Heart right ventricle (tissue), 16 donors: ENCODE data around the gene FUT7. TPM values are rescaled to one million over a fixed set of nuclear protein-coding genes. Genes with fewer than 3 reads are reported as not detected.
A peak's percentile ranks its signal among the peaks of the same experiment; 100 is the strongest.

Experiments used
- ATAC-seq, 8 donors: fragments of 200-7000 bp; cut with Tn5 transposase; one replicate each; pipeline ENCODE4 v1.9.1; 2020; ENCODE audit warnings: mild to moderate bottlenecking in 8 of 8, moderate library complexity in 8 of 8, moderate number of reproducible peaks in 1 of 8
- DNase-seq, 2 donors: peaks; one replicate each; pipeline ENCODE4 v3.0.0-alpha.2; 2020
- H3K27ac ChIP-seq, 10 donors: fragments of 200-600 bp; sonication (generic) in 2 of 10; one replicate each; pipeline versions ENCODE4 v1.5.0 to v1.8.0; 2020 to 2022; ENCODE audit warnings: mild to moderate bottlenecking in 3 of 10
- H3K27me3 ChIP-seq, 7 donors: fragments of 200-600 bp; one replicate each; pipeline ENCODE4 v1.8.0; 2021 to 2022; ENCODE audit warnings: mild to moderate bottlenecking in 2 of 7
- H3K36me3 ChIP-seq, 9 donors: fragments of 200-600 bp; sonication (generic) in 1 of 9; one replicate each; pipeline versions ENCODE4 v1.5.0 to v1.8.0; 2020 to 2022; ENCODE audit warnings: mild to moderate bottlenecking in 2 of 9
- H3K4me1 ChIP-seq, 9 donors: fragments of 200-600 bp; sonication (generic) in 1 of 9; one replicate each; pipeline versions ENCODE4 v1.5.0 to v1.8.0; 2020 to 2022; ENCODE audit warnings: mild to moderate bottlenecking in 4 of 9
- H3K4me3 ChIP-seq, 10 donors: fragments of 200-600 bp; sonication (generic) in 2 of 10; one replicate each; pipeline versions ENCODE4 v1.5.0 to v1.8.0; 2020 to 2022; ENCODE audit warnings: mild to moderate bottlenecking in 7 of 10, moderate library complexity in 2 of 10
- H3K9me3 ChIP-seq, 11 donors: fragments of 200-600 bp in 10 of 11; sonication (generic) in 2 of 11; one replicate each; pipeline versions ENCODE4 v1.5.0 to v1.8.0; 2013 to 2022; ENCODE audit warnings: mild to moderate bottlenecking in 2 of 11, control low read depth in 1 of 11, moderate library complexity in 1 of 11
- WGBS, 2 donors: extraction: QIAGEN DNeasy Blood & Tissue Kit; methylation state at CpG; one replicate each; pipeline ENCODE4 v1.1.7; 2013; ENCODE audit warnings: inconsistent platforms in 1 of 2; 5-methylcytosine and 5-hydroxymethylcytosine counted together
- intact Hi-C, 10 donors: fragments of 100-400 bp; cut with DNase I; formaldehyde crosslinking; loops; one replicate each; pipeline versions ENCODE4 v1.11.1 to v1.14.2; 2022
- polyA plus RNA-seq, 2 donors: library from polyadenylated mRNA; stranded (reverse); fragments of 200-250 nt; gene quantifications; one replicate each; pipeline ENCODE4 v1.2.3, GENCODE V29; 2013
- total RNA-seq, 10 donors: library from RNA; stranded (reverse); fragmentation: NEBNext Ultra II Directional in 3 of 10; extraction: Animal tissue kit (Norgen Biotek cat#: 25700) in 3 of 10; gene quantifications; one replicate each; pipeline versions ENCODE4 v1.2.1 to v1.2.4, GENCODE V29; 2021 to 2023
- TF ChIP-seq, protein P1 (sequence below), 9 donors: fragments of 200-600 bp; sonication (generic) in 2 of 9; IDR thresholded peaks; one replicate each; pipeline versions ENCODE4 v1.5.0 to v1.8.0; 2021 to 2022; ENCODE audit warnings: antibody characterized with exemption in 9 of 9, mild to moderate bottlenecking in 5 of 9, moderate library complexity in 1 of 9
- donor health status: Arrhythmogenic right ventricular cardiomyopathy.
- donor health status: ischemic (EF 13 %, LVEDD 7.1; RV severe dilation, severe dysfunction).
- donor health status: healthy with polysubstance abuse.
- donor health status: DM: no; HTN: yes; CAD: no.
- donor health status: DM: no; HTN: no; CAD: no.
- donor health status: ischemic (EF 25% LVEDD 6.9; RV normal size, moderate dysfunction).
- donor health status: ischemic (EF 25% LVEDD 5.7; RV mildly dilated, moderate dysfunction).
- donor health status: healthy.
- donor health status: DM: yes; HTN: yes; CAD: no.
- donor health status: Ischemic cardiomyopathy.
- donor health status: ischemic (EF 35%, LVEDD 5.7; RV mildly dilated, moderate dysfunction).
- donor health status: nonischemic (EF 11% LVEDD 7.7; RV severe dilation, severe dysfunction).
- donor health status: DM: yes; HTN: yes; CAD: no.
- donor health status: PGD.
- donor health status: ischemic (EF 29% LVEDD 5.4; RV normal size, mild dysfunction).
- donor health status: nonischemic (EF 23%, LVEDD 6.1; RV moderate dilation, normal function).

FUT7 gene
- total and polyA plus RNA-seq, 12 donors = 0.07 to 0.30 (median 0.15) TPM; not detected in 5

DNA sequence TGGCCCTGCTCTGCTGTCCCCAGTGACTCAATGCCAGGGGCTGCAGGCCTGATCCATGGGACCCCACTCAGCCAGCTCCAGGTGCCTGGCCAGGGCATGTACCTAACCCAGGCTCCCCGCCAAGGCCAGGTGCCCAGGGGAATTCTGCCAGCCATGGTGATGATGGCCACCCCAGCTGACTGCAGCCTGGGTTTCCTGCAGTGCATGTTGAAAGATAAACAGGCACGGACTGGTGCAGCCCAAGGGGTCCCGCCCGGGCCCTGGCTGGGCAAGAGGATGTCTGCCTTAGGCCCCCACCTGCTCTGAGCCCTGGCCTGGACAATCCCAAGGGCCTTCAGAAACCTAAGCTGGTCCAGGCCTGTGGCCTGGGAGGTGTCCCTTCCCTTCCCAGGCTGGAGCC, 5.1 kb downstream of the FUT7 start:
- TF ChIP-seq, protein P1, sequence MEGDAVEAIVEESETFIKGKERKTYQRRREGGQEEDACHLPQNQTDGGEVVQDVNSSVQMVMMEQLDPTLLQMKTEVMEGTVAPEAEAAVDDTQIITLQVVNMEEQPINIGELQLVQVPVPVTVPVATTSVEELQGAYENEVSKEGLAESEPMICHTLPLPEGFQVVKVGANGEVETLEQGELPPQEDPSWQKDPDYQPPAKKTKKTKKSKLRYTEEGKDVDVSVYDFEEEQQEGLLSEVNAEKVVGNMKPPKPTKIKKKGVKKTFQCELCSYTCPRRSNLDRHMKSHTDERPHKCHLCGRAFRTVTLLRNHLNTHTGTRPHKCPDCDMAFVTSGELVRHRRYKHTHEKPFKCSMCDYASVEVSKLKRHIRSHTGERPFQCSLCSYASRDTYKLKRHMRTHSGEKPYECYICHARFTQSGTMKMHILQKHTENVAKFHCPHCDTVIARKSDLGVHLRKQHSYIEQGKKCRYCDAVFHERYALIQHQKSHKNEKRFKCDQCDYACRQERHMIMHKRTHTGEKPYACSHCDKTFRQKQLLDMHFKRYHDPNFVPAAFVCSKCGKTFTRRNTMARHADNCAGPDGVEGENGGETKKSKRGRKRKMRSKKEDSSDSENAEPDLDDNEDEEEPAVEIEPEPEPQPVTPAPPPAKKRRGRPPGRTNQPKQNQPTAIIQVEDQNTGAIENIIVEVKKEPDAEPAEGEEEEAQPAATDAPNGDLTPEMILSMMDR (IDR thresholded peaks at IDR 0.05) = no peak
- DNase-seq = no peak
- no peaks in the 10 kb centered on the region for H3K27me3 ChIP-seq
- WGBS, 2 donors = 82 to 83% methylated on average over 4 of the region's 4 CpGs
- peaks cover 0 to 4% (median 0%) of the 10 kb centered on the region in 9 donors for H3K36me3 ChIP-seq
- H3K4me3 ChIP-seq = peak overlapping the region in 8 of 10 donors; percentile 55 to 70 (median 62)
- no peak for ATAC-seq
- peaks cover 12 to 41% (median 30%) of the 10 kb centered on the region in 9 donors for H3K4me1 ChIP-seq
- no peaks in the 10 kb centered on the region for H3K9me3 ChIP-seq
- H3K27ac ChIP-seq = peak overlapping the region in 1 of 10 donors; percentile 56
- intact Hi-C loops = loop anchor here in 2 of 10 donors (5.0 to 10.0 kb wide), 2 partner anchors 182 to 235 kb away; partner anchors contain the start of genes AJM1 (in 1 of the 2), PHPT1 (in 1 of the 2) and TMEM141 (in 1 of the 2)

GRCh38 chr9:137026384-137026783, 5.5 kb downstream of the FUT7 start:
- no peak overlapping the region for H3K27ac ChIP-seq
- intact Hi-C loops = loop anchor here in 2 of 10 donors (5.0 to 10.0 kb wide), 2 partner anchors 182 to 234 kb away; partner anchors contain the start of genes AJM1 (in 1 of the 2), PHPT1 (in 1 of the 2) and TMEM141 (in 1 of the 2)

DNA sequence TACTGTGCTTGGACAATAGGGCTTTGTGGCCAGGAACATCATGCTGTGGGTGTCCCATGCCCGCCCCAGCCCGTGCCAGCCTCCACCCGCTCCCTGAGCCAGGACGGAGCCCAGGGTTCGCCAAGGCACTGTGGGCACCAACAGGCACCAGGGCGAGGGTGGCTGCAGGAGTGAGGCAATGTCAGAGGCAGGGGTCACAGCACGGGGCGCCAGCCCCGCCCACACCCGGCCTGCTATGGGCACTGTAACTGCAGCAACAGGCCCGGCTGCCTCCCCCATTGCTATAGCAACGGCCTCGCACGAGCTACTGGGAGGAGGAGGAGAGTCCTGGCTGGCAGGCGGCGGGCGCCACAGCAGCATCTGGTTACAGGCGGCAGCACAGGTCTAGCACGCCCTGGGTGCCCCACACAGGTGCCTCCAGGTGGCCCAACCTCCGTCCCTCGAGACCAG, 6.3 kb downstream of the FUT7 start:
- Histone ChIP-seq H3K27ac (no peak overlapping the region), H3K9me3 (no peaks in the 10 kb centered on the region), H3K4me3 (no peak overlapping the region), H3K36me3 (peaks cover 0 to 15% (median 0%) of the 10 kb centered on the region in 9 donors), H3K27me3 (no peaks in the 10 kb centered on the region), H3K4me1 (peaks cover 12 to 33% (median 29%) of the 10 kb centered on the region in 9 donors)
- 88 to 93% methylated on average over 20 to 21 of the region's 21 CpGs for WGBS, 2 donors
- intact Hi-C loops = loop anchor here in 2 of 10 donors (5.0 to 10.0 kb wide), 2 partner anchors 181 to 233 kb away; partner anchors contain the start of genes AJM1 (in 1 of the 2), PHPT1 (in 1 of the 2) and TMEM141 (in 1 of the 2)
- no peak for DNase-seq
- TF ChIP-seq, protein P1 (IDR thresholded peaks at IDR 0.05) = no peak
- no peak for ATAC-seq

More at GRCh38 chr9:137026384-137026783, 5.5 kb downstream of the FUT7 start:
- no peaks in the 10 kb centered on the region for H3K27me3 ChIP-seq
- TF ChIP-seq, protein P1 (IDR thresholded peaks at IDR 0.05) = no peak
- DNase-seq (no peak), ATAC-seq (no peak)
- H3K36me3 ChIP-seq = peaks cover 0 to 7% (median 0%) of the 10 kb centered on the region in 9 donors
- no peaks in the 10 kb centered on the region for H3K9me3 ChIP-seq
- H3K4me1 ChIP-seq = peaks cover 12 to 37% (median 30%) of the 10 kb centered on the region in 9 donors
- no peak overlapping the region for H3K4me3 ChIP-seq
- WGBS, 2 donors = 85% methylated on average over 2 of the region's 2 CpGs

GRCh38 chr9:137023583-137023991, 8.3 kb downstream of the FUT7 start:
- intact Hi-C loops = loop anchor here in 1 of 10 donors (10.0 kb wide), 1 partner anchor 179 kb away; the partner anchor contains the start of genes AJM1 and PHPT1
- TF ChIP-seq, protein P1 (IDR thresholded peaks at IDR 0.05) = no peak
- H3K36me3 ChIP-seq = peaks cover 0 to 32% (median 0%) of the 10 kb centered on the region in 9 donors
- peaks cover 10 to 20% (median 14%) of the 10 kb centered on the region in 9 donors for H3K4me1 ChIP-seq
- 86 to 88% methylated on average over 15 of the region's 15 CpGs for WGBS, 2 donors
- H3K27me3 ChIP-seq = no peaks in the 10 kb centered on the region
- DNase-seq (no peak), ATAC-seq (no peak)
- H3K9me3 ChIP-seq = no peaks in the 10 kb centered on the region
- H3K4me3 ChIP-seq = no peak overlapping the region
- H3K27ac ChIP-seq = no peak overlapping the region
